GM20000 (cell line): ENCODE measurements around the gene ABCF1.
A peak's percentile ranks its signal among the peaks of the same experiment; 100 is the strongest.

Source experiments
- DNase-seq: peaks from one replicate; pipeline ENCODE4 v3.0.0; 2012; ENCODE audit warnings: low spot score
- CTCF ChIP-seq: IDR thresholded peaks from 2 replicates; pipeline ENCODE4 v1.5.1; 2012; ENCODE audit warnings: mild to moderate bottlenecking, control low read depth; ENCODE audit errors: extremely low read depth, missing control alignments

Gene ABCF1

GRCh38 chr6:30612687-30613248 is 41.5 kb downstream of the ABCF1 start:
- no peak for TF ChIP-seq CTCF
- no peak for DNase-seq

GRCh38 chr6:30613251-30614043 is 42.2 kb downstream of the ABCF1 start:
- no peak for DNase-seq

GRCh38 chr6:30614044-30614842 is 43.0 kb downstream of the ABCF1 start:
- no peak for DNase-seq
- TF ChIP-seq CTCF = no peak

More at GRCh38 chr6:30613251-30614043, 42.2 kb downstream of the ABCF1 start:
- TF ChIP-seq CTCF = no peak

- no peak for TF ChIP-seq CTCF
- peak; percentile 83 for DNase-seq
These were observed 43.6 kb downstream of the ABCF1 start for GRCh38 chr6:30614843-30615218.

GRCh38 chr6:30615219-30615957 is 44.1 kb downstream of the ABCF1 start:
- no peak for TF ChIP-seq CTCF
- DNase-seq = no peak

GRCh38 chr6:30615958-30616810 is 44.9 kb downstream of the ABCF1 start:
- TF ChIP-seq CTCF = no peak

More at GRCh38 chr6:30615958-30616810, 44.9 kb downstream of the ABCF1 start:
- no peak for DNase-seq
